A549 treated with GW870086 at 1 μM for 4 hours (cell line): ENCODE measurements around the gene RXRB. TPM values are rescaled to one million over a fixed set of nuclear protein-coding genes. Genes with fewer than 3 reads are reported as not detected.

ENCODE experiments used
- total RNA-seq: library from RNA; stranded (reverse); fragments of 200-300 nt; extraction: Qiagen RNA extraction; gene quantifications from 5 replicates; pipeline ENCODE4 v1.2.3, GENCODE V29; 2022; ENCODE audit warnings: low read depth

Gene RXRB
- 14.0 to 20.0 TPM (median 19.7 TPM) in 5 replicates for total RNA-seq

GRCh38 chr6:33200219-33201146 lies at the start of gene RXRB, which contains the start of gene SLC39A7:
Gene RXRB (minus strand): TSS chr6:33200665. CDS start chr6:33200476, 189 bp downstream.
Gene SLC39A7 (plus strand): TSS chr6:33200867. CDS start chr6:33201246, 379 bp downstream.

GRCh38 chr6:33208091-33208967 lies 7.9 kb upstream of the RXRB start, which contains the start of gene RING1:
Gene RING1 (plus strand): TSS chr6:33208500. CDS start chr6:33208823, 323 bp downstream.

GRCh38 chr6:33204415-33205190 lies 4.1 kb upstream of the RXRB start, which contains the start of gene HSD17B8:
Gene HSD17B8 (plus strand): TSS chr6:33204655. CDS start chr6:33204669, 14 bp downstream.

GRCh38 chr6:33192105-33192646 lies 8.3 kb downstream of the RXRB start, which contains the start of gene COL11A2:
Gene COL11A2 (minus strand): TSS chr6:33192467. CDS start chr6:33192240, 227 bp downstream.

Other genes with a start within 250 kb of the RXRB start
- gene HLA-DMA, start 247.6 kb downstream of the RXRB start, total RNA-seq = 2.4 to 4.1 TPM (median 2.5 TPM) in 5 replicates
- gene BRD2, start 232.1 kb downstream of the RXRB start, total RNA-seq = 110 to 139 TPM (median 125 TPM) in 5 replicates
- gene HLA-DOA, start 191.1 kb downstream of the RXRB start, total RNA-seq = 0.03 to 0.14 TPM in 2 of 5 replicates, not detected in the others
- gene HLA-DPA1, start 127.0 kb downstream of the RXRB start, total RNA-seq = not detected in 5 replicates
- not detected in 5 replicates for gene HLA-DPB1, start 124.7 kb downstream of the RXRB start, total RNA-seq
- gene COL11A2, start 8.2 kb downstream of the RXRB start, total RNA-seq = 0.45 to 0.93 TPM (median 0.71 TPM) in 5 replicates
- 103 to 113 TPM (median 109 TPM) in 5 replicates for gene SLC39A7, start 202 bp upstream of the RXRB start, total RNA-seq
- 12.3 to 16.6 TPM (median 15.5 TPM) in 5 replicates for gene HSD17B8, start 4.0 kb upstream of the RXRB start, total RNA-seq
- gene RING1, start 7.8 kb upstream of the RXRB start, total RNA-seq = 19.3 to 26.3 TPM (median 23.1 TPM) in 5 replicates
- gene VPS52, start 71.2 kb upstream of the RXRB start, total RNA-seq = 15.1 to 17.6 TPM (median 15.5 TPM) in 5 replicates
- gene RPS18, start 71.4 kb upstream of the RXRB start, total RNA-seq = 2,539 to 2,848 TPM (median 2,622 TPM) in 5 replicates
- gene B3GALT4, start 76.5 kb upstream of the RXRB start, total RNA-seq = 0.38 to 0.91 TPM (median 0.81 TPM) in 5 replicates
- 50.1 to 58.6 TPM (median 53.8 TPM) in 5 replicates for gene WDR46, start 88.6 kb upstream of the RXRB start, total RNA-seq
- gene PFDN6, start 88.9 kb upstream of the RXRB start, total RNA-seq = 99.4 to 123 TPM (median 103 TPM) in 5 replicates
- gene RGL2, start 98.3 kb upstream of the RXRB start, total RNA-seq = 10.8 to 16.6 TPM (median 13.9 TPM) in 5 replicates
- 35.4 to 40.0 TPM (median 38.7 TPM) in 5 replicates for gene TAPBP, start 113.4 kb upstream of the RXRB start, total RNA-seq
- 2.5 to 3.6 TPM (median 3.2 TPM) in 5 replicates for gene ZBTB22, start 117.1 kb upstream of the RXRB start, total RNA-seq
- 35.4 to 36.9 TPM (median 35.9 TPM) in 5 replicates for gene DAXX, start 122.3 kb upstream of the RXRB start, total RNA-seq
- 37.6 to 44.2 TPM (median 39.0 TPM) in 5 replicates for gene KIFC1, start 191.2 kb upstream of the RXRB start, total RNA-seq
- gene PHF1, start 210.3 kb upstream of the RXRB start, total RNA-seq = 12.5 to 19.8 TPM (median 15.7 TPM) in 5 replicates
- 180 to 224 TPM (median 198 TPM) in 5 replicates for gene CUTA, start 217.4 kb upstream of the RXRB start, total RNA-seq
- 3.6 to 4.7 TPM (median 3.9 TPM) in 5 replicates for gene SYNGAP1, start 219.4 kb upstream of the RXRB start, total RNA-seq